Left ventricle myocardium inferior (tissue), 1 donor: ENCODE data around the gene SCN8A. TPM values are rescaled to one million over a fixed set of nuclear protein-coding genes. Genes with fewer than 3 reads are reported as not detected.

Source experiments
- DNase-seq: peaks from one replicate; pipeline ENCODE4 v3.0.0-alpha.2; 2020
- H3K27ac ChIP-seq: fragments of 200-600 bp; replicated peaks from 2 replicates; pipeline ENCODE4 v1.8.0; 2021
- H3K27me3 ChIP-seq: fragments of 200-600 bp; 2 replicates; pipeline ENCODE4 v1.8.0; 2021; ENCODE audit warnings: low read depth
- H3K36me3 ChIP-seq: fragments of 200-600 bp; 2 replicates; pipeline ENCODE4 v1.8.0; 2021
- H3K4me1 ChIP-seq: fragments of 200-600 bp; 2 replicates; pipeline ENCODE4 v1.8.0; 2021
- H3K4me3 ChIP-seq: fragments of 200-600 bp; 2 replicates; pipeline ENCODE4 v1.8.0; 2021; ENCODE audit warnings: mild to moderate bottlenecking, moderate library complexity
- H3K9me3 ChIP-seq: fragments of 200-600 bp; replicated peaks from 2 replicates; pipeline ENCODE4 v1.8.0; 2021
- intact Hi-C: fragments of 100-400 bp; cut with micrococcal nuclease; formaldehyde crosslinking; loops from one replicate; pipeline ENCODE4 v1.11.0; 2022
- total RNA-seq: library from RNA; stranded (reverse); fragmentation: NEBNext Ultra II Directional; extraction: Animal tissue kit (Norgen Biotek cat#: 25700); gene quantifications from one replicate; pipeline ENCODE4 v1.2.1, GENCODE V29; 2021
- TF ChIP-seq, protein P1 (sequence below): fragments of 200-600 bp; IDR thresholded peaks from 2 replicates; pipeline ENCODE4 v1.8.0; 2021; ENCODE audit warnings: antibody characterized with exemption, mild to moderate bottlenecking, borderline replicate concordance
- donor health status: DM: no; HTN: yes; CAD: no; lungs with severe emphysema.

SCN8A gene
- total RNA-seq, 1 donor from 2014 or later = 0.41 TPM

DNA sequence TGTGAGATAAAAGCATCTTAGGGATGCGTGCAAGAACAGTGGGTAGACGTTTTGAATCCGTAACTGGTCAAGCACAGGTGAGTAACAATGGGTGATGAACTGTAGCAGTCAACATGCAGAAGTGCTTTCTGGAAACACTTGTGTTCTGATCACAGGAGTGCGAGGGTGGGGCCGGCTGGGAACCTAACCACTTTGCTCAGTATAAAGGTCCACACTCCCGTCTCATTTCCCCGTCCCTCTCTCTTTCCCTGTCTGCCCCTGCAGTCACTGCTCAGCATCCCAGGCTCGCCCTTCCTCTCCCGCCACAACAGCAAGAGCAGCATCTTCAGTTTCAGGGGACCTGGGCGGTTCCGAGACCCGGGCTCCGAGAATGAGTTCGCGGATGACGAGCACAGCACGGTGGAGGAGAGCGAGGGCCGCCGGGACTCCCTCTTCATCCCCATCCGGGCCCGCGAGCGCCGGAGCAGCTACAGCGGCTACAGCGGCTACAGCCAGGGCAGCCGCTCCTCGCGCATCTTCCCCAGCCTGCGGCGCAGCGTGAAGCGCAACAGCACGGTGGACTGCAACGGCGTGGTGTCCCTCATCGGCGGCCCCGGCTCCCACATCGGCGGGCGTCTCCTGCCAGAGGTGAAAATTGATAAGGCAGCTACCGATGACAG lies 130.4 kb downstream of the SCN8A start:
- intact Hi-C loops = no loop called here
- DNase-seq = peak; percentile 19
- TF ChIP-seq, protein P1, sequence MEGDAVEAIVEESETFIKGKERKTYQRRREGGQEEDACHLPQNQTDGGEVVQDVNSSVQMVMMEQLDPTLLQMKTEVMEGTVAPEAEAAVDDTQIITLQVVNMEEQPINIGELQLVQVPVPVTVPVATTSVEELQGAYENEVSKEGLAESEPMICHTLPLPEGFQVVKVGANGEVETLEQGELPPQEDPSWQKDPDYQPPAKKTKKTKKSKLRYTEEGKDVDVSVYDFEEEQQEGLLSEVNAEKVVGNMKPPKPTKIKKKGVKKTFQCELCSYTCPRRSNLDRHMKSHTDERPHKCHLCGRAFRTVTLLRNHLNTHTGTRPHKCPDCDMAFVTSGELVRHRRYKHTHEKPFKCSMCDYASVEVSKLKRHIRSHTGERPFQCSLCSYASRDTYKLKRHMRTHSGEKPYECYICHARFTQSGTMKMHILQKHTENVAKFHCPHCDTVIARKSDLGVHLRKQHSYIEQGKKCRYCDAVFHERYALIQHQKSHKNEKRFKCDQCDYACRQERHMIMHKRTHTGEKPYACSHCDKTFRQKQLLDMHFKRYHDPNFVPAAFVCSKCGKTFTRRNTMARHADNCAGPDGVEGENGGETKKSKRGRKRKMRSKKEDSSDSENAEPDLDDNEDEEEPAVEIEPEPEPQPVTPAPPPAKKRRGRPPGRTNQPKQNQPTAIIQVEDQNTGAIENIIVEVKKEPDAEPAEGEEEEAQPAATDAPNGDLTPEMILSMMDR = peak; percentile 37
- Histone ChIP-seq H3K36me3 (no peaks in the 10 kb centered on the region), H3K9me3 (no peaks in the 10 kb centered on the region), H3K4me1 (peaks cover 10% of the 10 kb centered on the region), H3K27me3 (peaks cover 58% of the 10 kb centered on the region), H3K27ac (no peak overlapping the region), H3K4me3 (peak overlapping the region; percentile 39)

DNA sequence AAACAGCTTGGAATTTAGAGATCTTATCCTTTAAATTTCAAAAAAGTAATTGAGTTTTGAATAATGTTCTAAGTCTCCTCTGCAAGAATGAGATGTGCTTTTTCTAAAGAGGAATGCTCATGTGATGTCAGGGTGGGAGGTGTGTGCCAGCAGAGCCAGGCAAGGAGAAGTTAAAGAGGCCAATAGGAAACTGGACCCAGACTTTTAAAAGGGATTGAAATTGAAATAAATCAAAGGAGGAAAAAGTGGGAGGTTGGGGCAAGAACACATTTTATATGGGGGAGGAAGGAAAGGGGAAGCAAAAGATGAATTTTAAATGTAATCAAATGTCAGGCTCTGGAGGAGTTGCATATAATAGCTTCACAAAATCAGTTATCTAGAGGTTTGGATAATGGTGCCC lies 131.4 kb downstream of the SCN8A start:
- Histone ChIP-seq H3K27ac (no peak overlapping the region), H3K9me3 (no peaks in the 10 kb centered on the region), H3K36me3 (no peaks in the 10 kb centered on the region), H3K27me3 (peaks cover 50% of the 10 kb centered on the region), H3K4me1 (peaks cover 10% of the 10 kb centered on the region), H3K4me3 (no peak overlapping the region)
- intact Hi-C loops = no loop called here
- no peak for DNase-seq
- TF ChIP-seq, protein P1 = no peak

DNA sequence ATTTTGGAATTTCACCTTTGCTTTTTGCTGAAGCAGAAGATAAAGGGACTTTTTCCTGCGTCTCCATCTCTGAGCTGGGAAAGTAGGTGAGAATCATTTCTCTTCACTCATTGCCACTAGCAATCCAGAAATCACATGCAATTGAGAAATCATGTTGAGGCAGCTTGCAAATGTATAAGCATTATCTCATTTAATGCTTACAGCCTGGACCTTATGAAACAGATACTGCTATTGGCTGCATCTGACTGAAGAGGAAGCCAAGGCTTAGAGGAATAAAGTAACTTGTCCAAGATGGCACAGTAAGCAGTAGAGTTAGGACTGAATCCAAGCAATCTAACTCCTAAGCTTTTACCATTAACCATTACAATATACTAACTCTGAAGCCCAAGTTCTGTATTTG lies 135.1 kb downstream of the SCN8A start:
- no peak overlapping the region for H3K27ac ChIP-seq
- TF ChIP-seq, protein P1 = no peak
- H3K36me3 ChIP-seq = no peaks in the 10 kb centered on the region
- H3K4me1 ChIP-seq = peaks cover 9% of the 10 kb centered on the region
- no peak overlapping the region for H3K4me3 ChIP-seq
- peaks cover 40% of the 10 kb centered on the region for H3K27me3 ChIP-seq
- DNase-seq = no peak
- no peaks in the 10 kb centered on the region for H3K9me3 ChIP-seq
- intact Hi-C loops = no loop called here

DNA sequence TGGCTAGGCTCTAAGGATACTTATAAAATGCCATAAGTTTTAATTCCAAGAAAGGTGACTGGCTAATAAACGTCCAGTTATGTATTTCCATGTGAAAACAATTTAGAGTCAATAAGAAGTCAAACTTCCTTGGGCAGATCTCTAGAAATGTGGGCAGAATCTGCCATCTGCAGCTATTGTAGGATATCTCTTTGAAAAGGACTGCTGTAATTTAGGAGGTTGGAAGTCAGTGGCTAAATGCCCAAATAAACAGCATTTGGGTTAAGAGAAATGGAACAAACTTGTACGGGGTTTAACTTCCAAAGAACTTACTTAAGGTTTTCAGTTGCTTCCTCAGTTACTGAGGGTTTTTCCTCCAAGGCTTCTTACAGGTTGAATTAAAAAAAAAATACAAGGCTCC lies 135.9 kb downstream of the SCN8A start:
- Histone ChIP-seq H3K4me3 (no peak overlapping the region), H3K27ac (no peak overlapping the region), H3K9me3 (peaks cover 4% of the 10 kb centered on the region), H3K27me3 (peaks cover 37% of the 10 kb centered on the region), H3K36me3 (no peaks in the 10 kb centered on the region), H3K4me1 (peaks cover under 1% of the 10 kb centered on the region)
- TF ChIP-seq, protein P1 = no peak
- intact Hi-C loops = no loop called here
- DNase-seq = no peak

DNA sequence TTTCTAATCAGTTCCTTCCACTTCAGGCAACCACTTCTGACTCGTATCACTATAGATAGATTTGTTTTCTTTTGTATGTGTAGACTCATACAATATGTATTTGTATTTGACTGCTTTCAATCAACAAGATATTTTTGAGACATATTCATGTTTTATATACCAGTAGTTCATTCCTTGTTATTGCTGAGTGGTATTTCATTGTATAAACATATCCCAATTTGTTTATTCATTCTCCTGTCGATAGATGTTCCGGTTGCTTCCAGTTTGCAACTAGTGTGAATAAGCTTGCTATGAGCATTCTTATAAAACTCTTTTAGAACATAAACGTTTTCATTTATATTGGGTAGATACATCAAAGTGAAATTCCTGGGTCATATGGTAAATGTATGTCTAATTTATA lies 138.3 kb downstream of the SCN8A start:
- intact Hi-C loops = no loop called here
- no peak for DNase-seq
- Histone ChIP-seq H3K4me1 (no peaks in the 10 kb centered on the region), H3K27ac (no peak overlapping the region), H3K27me3 (peaks cover 14% of the 10 kb centered on the region), H3K9me3 (peaks cover 18% of the 10 kb centered on the region), H3K36me3 (no peaks in the 10 kb centered on the region), H3K4me3 (no peak overlapping the region)
- TF ChIP-seq, protein P1 = no peak
